CD4-positive, alpha-beta memory T cell (primary cell): Measurements from ENCODE around the gene TJP3. TPM values are rescaled to one million over a fixed set of nuclear protein-coding genes. Genes with fewer than 3 reads are reported as not detected.
"Not testable (repeated sequence)": the region's sequence is repeated elsewhere in the genome, so short reads cannot be mapped to it uniquely, and the experiment has no call there.

Source experiments
- CTCF ChIA-PET: fragments of 350-600 bp; sonication (Branson Sonifier 250); formaldehyde crosslinking; loops from one replicate; lab custom pipeline; 2021; ENCODE audit warnings: inconsistent platforms; ENCODE audit not compliant: partially characterized antibody; lab: Charles Lee
- POLR2A ChIA-PET: fragments of 350-600 bp; sonication (Branson Sonifier 250); formaldehyde crosslinking; loops from one replicate; lab custom pipeline; 2021; ENCODE audit not compliant: partially characterized antibody; lab: Charles Lee
- DNase-seq, 5 donors: peaks; one replicate each; pipeline versions ENCODE4 v3.0.0 to v3.0.0-alpha.2; 2020 to 2022; ENCODE audit warnings: mixed read lengths in 1 of 5
- H3K27ac ChIP-seq: one replicate; pipeline ENCODE4 v1.7.0; 2013; ENCODE audit warnings: low read depth, low read length
- H3K27me3 ChIP-seq: 2 replicates; pipeline ENCODE4 v1.7.0; 2013; ENCODE audit warnings: mild to moderate bottlenecking, low read length, moderate library complexity; ENCODE audit not compliant: insufficient read depth
- H3K36me3 ChIP-seq: 2 replicates; pipeline ENCODE4 v1.7.0; 2013; ENCODE audit warnings: mild to moderate bottlenecking, low read length, moderate library complexity; ENCODE audit not compliant: insufficient read depth
- H3K4me1 ChIP-seq: 2 replicates; pipeline ENCODE4 v1.7.0; 2013; ENCODE audit warnings: mild to moderate bottlenecking, low read length, moderate library complexity; ENCODE audit not compliant: insufficient read depth
- H3K4me3 ChIP-seq, 2 donors: one replicate each; pipeline ENCODE4 v1.7.0; 2013; ENCODE audit warnings: low read length in 2 of 2, mild to moderate bottlenecking in 1 of 2
- H3K9me3 ChIP-seq, 2 donors: one replicate each; pipeline ENCODE4 v1.7.0; 2013; ENCODE audit warnings: low read length in 2 of 2, control low read depth in 1 of 2; ENCODE audit not compliant: control insufficient read depth in 1 of 2
- H3K27ac Mint-ChIP-seq, 7 donors: one replicate each; pipeline ENCODE4 v1.8.0; 2020 to 2021; ENCODE audit warnings: mixed read lengths in 7 of 7, mild to moderate bottlenecking in 6 of 7, inconsistent platforms in 3 of 7, moderate library complexity in 3 of 7
- H3K27me3 Mint-ChIP-seq, 2 donors: one replicate each; pipeline ENCODE4 v1.8.0; 2020 to 2021; ENCODE audit warnings: mixed read lengths in 2 of 2
- H3K36me3 Mint-ChIP-seq, 2 donors: one replicate each; pipeline ENCODE4 v1.8.0; 2020 to 2021; ENCODE audit warnings: mixed read lengths in 2 of 2, inconsistent platforms in 1 of 2, mild to moderate bottlenecking in 1 of 2
- H3K4me1 Mint-ChIP-seq, 4 donors: one replicate each; pipeline ENCODE4 v1.8.0; 2020 to 2021; ENCODE audit warnings: mixed read lengths in 4 of 4, mild to moderate bottlenecking in 1 of 4
- H3K4me3 Mint-ChIP-seq, 8 donors: one replicate each; pipeline ENCODE4 v1.8.0; 2020 to 2021; ENCODE audit warnings: mixed read lengths in 8 of 8, mild to moderate bottlenecking in 7 of 8, moderate library complexity in 6 of 8, inconsistent platforms in 3 of 8
- H3K9me3 Mint-ChIP-seq, 8 donors: one replicate each; pipeline ENCODE4 v1.8.0; 2020 to 2021; ENCODE audit warnings: mixed read lengths in 8 of 8, mild to moderate bottlenecking in 5 of 8, inconsistent platforms in 3 of 8, moderate library complexity in 1 of 8
- intact Hi-C: fragments of 100-400 bp; cut with micrococcal nuclease; formaldehyde crosslinking; loops from one replicate; pipeline ENCODE4 v1.15.1; 2023
- polyA plus RNA-seq, 2 donors: library from polyadenylated mRNA; unstranded; fragments of 300-500 nt; fragmentation: Illumina TruSeq; gene quantifications; one replicate each; pipeline ENCODE4 v1.2.3, GENCODE V29; 2021
- total RNA-seq, 2 experiments: library from RNA; stranded (reverse); gene quantifications; one replicate each; pipeline ENCODE4 v1.2.3, GENCODE V29; 2021

The TJP3 gene
- total and polyA plus RNA-seq, 4 experiments from 2014 or later = 17.6 to 23.4 (median 20.6) TPM

DNA sequence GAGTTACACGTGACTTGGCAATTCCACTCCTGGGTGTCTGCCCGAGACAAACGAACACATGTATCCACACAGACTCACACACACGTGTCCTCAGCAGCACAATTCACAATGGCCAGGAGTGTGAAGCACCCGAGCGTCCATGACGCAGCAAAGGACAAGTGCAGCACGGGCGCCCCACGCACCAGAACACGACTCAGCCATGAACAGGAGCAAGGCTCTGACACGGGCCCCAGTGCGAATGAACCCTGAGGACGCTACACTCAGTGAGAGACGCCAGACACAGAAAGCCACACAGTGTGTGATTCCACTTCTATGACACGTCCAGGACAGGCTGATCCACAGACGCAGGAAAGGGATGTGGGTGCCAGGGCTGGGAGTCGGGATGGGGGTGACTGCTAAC is 44.3 kb upstream of the TJP3 start:
- intact Hi-C loops = no loop called here
- no peak for DNase-seq
- CTCF ChIA-PET = interaction anchor here (0.8 kb wide), 1 partner anchor 32 kb away, joined by 3 read pairs; no protein-coding TSS in a partner anchor

DNA sequence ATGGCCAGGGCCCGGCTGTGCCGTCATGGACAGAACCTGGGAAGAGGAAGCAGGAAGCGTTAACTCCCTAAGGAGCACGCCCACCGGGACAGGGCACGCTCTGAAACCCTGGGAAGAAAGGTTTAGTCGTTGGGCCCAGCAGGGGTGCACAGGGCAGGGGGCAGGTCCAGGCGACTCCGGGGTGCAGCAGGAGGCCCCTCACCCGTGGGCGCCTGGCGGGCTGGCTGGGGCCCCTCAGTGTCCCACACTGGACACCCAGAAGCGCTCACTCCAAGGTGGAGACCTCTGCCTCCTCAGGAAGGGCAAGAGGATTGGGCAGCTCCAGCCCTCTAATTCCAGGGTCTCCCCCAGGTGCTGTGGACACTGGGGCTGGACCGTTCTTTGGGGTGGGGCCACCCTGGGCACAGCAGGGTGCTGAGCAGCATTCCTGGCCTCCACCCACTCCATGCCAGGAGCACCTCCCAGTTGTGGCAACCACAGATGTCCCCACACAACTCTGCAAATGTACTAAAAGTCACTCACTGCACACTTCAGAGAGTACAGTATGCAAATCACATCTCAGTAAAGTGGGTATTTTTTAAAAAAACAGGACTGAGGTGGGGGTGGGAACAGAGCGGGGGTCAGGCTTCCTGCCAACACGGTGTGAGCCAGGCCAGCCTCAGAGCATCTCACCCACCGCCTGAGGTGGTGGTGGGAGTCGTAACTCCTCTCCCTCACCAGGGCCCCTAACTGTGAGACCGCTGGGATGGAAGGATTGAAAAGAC is 43.1 kb upstream of the TJP3 start:
- Mint-ChIP-seq H3K4me3 (no peak overlapping the region), H3K27me3 (no peaks in the 10 kb centered on the region), H3K9me3 (no peaks in the 10 kb centered on the region), H3K4me1 (peaks cover 3 to 8% (median 5%) of the 10 kb centered on the region in 4 donors), H3K36me3 (peaks cover 7 to 26% of the 10 kb centered on the region in 2 donors), H3K27ac (no peak overlapping the region)
- Histone ChIP-seq H3K27me3 (no peaks in the 10 kb centered on the region), H3K4me3 (no peak overlapping the region), H3K36me3 (peaks cover 6% of the 10 kb centered on the region), H3K9me3 (no peaks in the 10 kb centered on the region), H3K27ac (no peak overlapping the region), H3K4me1 (peaks cover 9% of the 10 kb centered on the region)
- CTCF ChIA-PET = interaction anchor here (0.6 to 5.3 kb wide), 7 partner anchors 21 to 641 kb away, joined by 3 to 36 read pairs (median 3); partner anchors contain the start of gene TJP3
- DNase-seq = peak in 1 of 5 donors; percentile 16
- intact Hi-C loops = no loop called here
- POLR2A ChIA-PET = no interaction called here

More for the DNA sequence above, 44.3 kb upstream of the TJP3 start:
- Histone ChIP-seq H3K9me3 (no peaks in the 10 kb centered on the region), H3K36me3 (peaks cover 6% of the 10 kb centered on the region), H3K27me3 (no peaks in the 10 kb centered on the region), H3K27ac (no peak overlapping the region), H3K4me1 (peaks cover 9% of the 10 kb centered on the region), H3K4me3 (no peak overlapping the region)
- no peak overlapping the region for H3K4me3 Mint-ChIP-seq
- H3K27ac Mint-ChIP-seq = no peak overlapping the region
- peaks cover 7 to 29% of the 10 kb centered on the region in 2 donors for H3K36me3 Mint-ChIP-seq
- peaks cover 3 to 8% (median 5%) of the 10 kb centered on the region in 4 donors for H3K4me1 Mint-ChIP-seq
- H3K27me3 Mint-ChIP-seq = no peaks in the 10 kb centered on the region
- POLR2A ChIA-PET = no interaction called here
- H3K9me3 Mint-ChIP-seq = no peaks in the 10 kb centered on the region

GRCh38 chr19:3665681-3666544 is 42.3 kb upstream of the TJP3 start:
- CTCF ChIA-PET = interaction anchor here (1.0 to 5.3 kb wide), 8 partner anchors 21 to 156 kb away, joined by 3 to 36 read pairs (median 6); partner anchors contain the start of gene TJP3
- intact Hi-C loops = loop anchor here (1.0 kb wide), 2 partner anchors 34 to 40 kb away; partner anchors contain the start of gene PIP5K1C
- H3K4me3 ChIP-seq = no peak overlapping the region
- Mint-ChIP-seq H3K36me3 (peaks cover 7 to 22% of the 10 kb centered on the region in 2 donors), H3K9me3 (no peaks in the 10 kb centered on the region), H3K4me3 (no peak overlapping the region), H3K27me3 (no peaks in the 10 kb centered on the region), H3K4me1 (peaks cover 4 to 12% (median 7%) of the 10 kb centered on the region in 4 donors), H3K27ac (peak overlapping the region in 3 of 7 donors; percentile 2 to 12 (median 4))
- peaks cover 6% of the 10 kb centered on the region for H3K36me3 ChIP-seq
- no peak overlapping the region for H3K27ac ChIP-seq
- H3K4me1 ChIP-seq = peaks cover 9% of the 10 kb centered on the region
- POLR2A ChIA-PET = interaction anchor here (0.6 to 1.4 kb wide), 3 partner anchors 22 to 41 kb away, joined by 3 to 5 read pairs (median 4); partner anchors contain the start of gene PIP5K1C
- H3K9me3 ChIP-seq = no peaks in the 10 kb centered on the region
- H3K27me3 ChIP-seq = no peaks in the 10 kb centered on the region
- peak; percentile 69 to 80 (median 70) for DNase-seq

DNA sequence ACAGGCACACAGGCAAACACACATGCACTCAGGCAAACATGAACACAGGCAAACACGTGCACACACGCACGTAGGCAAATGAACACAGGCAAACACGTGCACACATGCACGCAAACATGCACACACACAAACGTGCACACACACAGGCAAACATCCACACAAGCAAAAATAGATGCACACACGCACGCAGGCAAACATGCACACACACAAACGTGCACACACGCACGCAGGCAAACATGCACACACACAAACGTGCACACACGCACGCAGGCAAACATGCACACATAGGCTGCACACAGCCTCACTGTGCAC is 41.7 kb upstream of the TJP3 start:
- not testable (repeated sequence) for H3K4me3 Mint-ChIP-seq

DNA sequence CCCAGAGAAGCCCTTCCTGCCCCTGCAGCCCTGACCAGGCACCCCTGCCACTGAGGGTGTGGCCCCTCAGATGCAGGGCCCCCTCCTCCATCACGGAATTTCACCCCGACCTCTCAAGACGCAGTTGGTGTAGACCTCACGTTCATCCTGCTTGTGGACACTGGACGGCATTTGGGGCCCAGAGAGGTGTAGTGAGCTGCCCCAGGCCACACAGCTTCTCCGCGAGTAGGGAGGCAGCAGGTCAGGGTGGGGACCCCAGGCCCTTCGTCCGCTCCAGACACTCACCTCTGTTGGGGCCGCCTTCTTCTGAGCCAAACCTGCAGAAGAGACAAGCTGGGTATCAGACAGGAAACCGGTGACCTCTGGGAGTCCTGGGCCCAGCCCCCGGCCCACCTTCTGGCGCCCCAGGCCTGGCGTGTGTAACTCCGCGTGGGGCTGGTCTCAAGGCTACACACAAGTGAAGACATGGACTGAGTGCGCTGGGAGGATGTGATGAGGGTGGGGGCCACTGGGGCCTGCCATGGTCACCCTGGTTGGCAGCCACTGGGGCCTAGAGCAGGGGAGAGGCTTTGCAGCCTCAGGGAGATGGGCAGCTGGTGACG is 41.0 kb upstream of the TJP3 start:
- intact Hi-C loops = no loop called here
- Histone ChIP-seq H3K36me3 (peaks cover 6% of the 10 kb centered on the region), H3K4me3 (no peak overlapping the region), H3K27me3 (no peaks in the 10 kb centered on the region), H3K9me3 (no peaks in the 10 kb centered on the region), H3K27ac (no peak overlapping the region), H3K4me1 (peaks cover 19% of the 10 kb centered on the region)
- no peaks in the 10 kb centered on the region for H3K9me3 Mint-ChIP-seq
- ChIA-PET POLR2A (interaction anchor here (1.4 kb wide), 1 partner anchor 20 kb away, joined by 5 read pairs; no protein-coding TSS in a partner anchor), CTCF (interaction anchor here (0.7 to 5.3 kb wide), 6 partner anchors 21 to 155 kb away, joined by 3 to 36 read pairs (median 12); partner anchors contain the start of gene TJP3)
- H3K27me3 Mint-ChIP-seq = no peaks in the 10 kb centered on the region
- peaks cover 4 to 22% (median 12%) of the 10 kb centered on the region in 4 donors for H3K4me1 Mint-ChIP-seq
- H3K36me3 Mint-ChIP-seq = peaks cover 0 to 14% of the 10 kb centered on the region in 2 donors
- H3K4me3 Mint-ChIP-seq = peak overlapping the region in 1 of 8 donors; percentile 12
- peak in 1 of 5 donors; percentile 37 for DNase-seq
- peak overlapping the region in 1 of 7 donors; percentile 11 for H3K27ac Mint-ChIP-seq

More for the DNA sequence above, 41.7 kb upstream of the TJP3 start:
- Mint-ChIP-seq H3K27ac (peak overlapping the region in 1 of 7 donors; percentile 2), H3K4me1 (peaks cover 4 to 17% (median 9%) of the 10 kb centered on the region in 4 donors), H3K36me3 (peaks cover 2 to 16% of the 10 kb centered on the region in 2 donors)
- DNase-seq, H3K27ac ChIP-seq, H3K4me3 ChIP-seq, H3K9me3 ChIP-seq, H3K27me3 ChIP-seq, H3K36me3 ChIP-seq, H3K9me3 Mint-ChIP-seq, H3K27me3 Mint-ChIP-seq: not testable (repeated sequence)
- ChIA-PET POLR2A (interaction anchor here (0.6 to 1.4 kb wide), 3 partner anchors 21 to 40 kb away, joined by 3 to 5 read pairs (median 4); partner anchors contain the start of gene PIP5K1C), CTCF (interaction anchor here (1.4 to 5.3 kb wide), 5 partner anchors 21 to 155 kb away, joined by 4 to 36 read pairs (median 17); partner anchors contain the start of gene TJP3)
- H3K4me1 ChIP-seq = peaks cover 13% of the 10 kb centered on the region
- intact Hi-C loops = loop anchor here (1.0 kb wide), 2 partner anchors 34 to 40 kb away; partner anchors contain the start of gene PIP5K1C

- Histone ChIP-seq H3K36me3 (peaks cover 6% of the 10 kb centered on the region), H3K4me1 (peaks cover 22% of the 10 kb centered on the region), H3K27ac (no peak overlapping the region), H3K27me3 (no peaks in the 10 kb centered on the region), H3K4me3 (no peak overlapping the region), H3K9me3 (no peaks in the 10 kb centered on the region)
- ChIA-PET CTCF (interaction anchor here (0.7 to 5.3 kb wide), 5 partner anchors 22 to 154 kb away, joined by 3 to 36 read pairs (median 17); partner anchors contain the start of gene TJP3), POLR2A (no interaction called here)
- intact Hi-C loops = no loop called here
- Mint-ChIP-seq H3K4me3 (no peak overlapping the region), H3K9me3 (no peaks in the 10 kb centered on the region), H3K27ac (no peak overlapping the region), H3K4me1 (peaks cover 4 to 26% (median 15%) of the 10 kb centered on the region in 4 donors), H3K27me3 (no peaks in the 10 kb centered on the region), H3K36me3 (peaks cover 0 to 14% of the 10 kb centered on the region in 2 donors)
- peak in 1 of 5 donors; percentile 6 for DNase-seq
Measured at GRCh38 chr19:3667766-3668165, 40.4 kb upstream of the TJP3 start.
